ENCODE measurements around the gene KBTBD7. TPM values are rescaled to one million over a fixed set of nuclear protein-coding genes. Genes with fewer than 3 reads are reported as not detected.

Gene KBTBD7
- total RNA-seq, 1 experiment from 2014 or later: 13.3 TPM

Other genes starting within 250 kb of the KBTBD7 start
- gene ELF1, start 175.3 kb downstream of the KBTBD7 start, total RNA-seq (2014; rRNA removed; shearing (Covaris generic)): 18.6 and 19.1 TPM in 2 replicates
- gene WBP4, start 133.1 kb downstream of the KBTBD7 start, total RNA-seq (2014; rRNA removed; shearing (Covaris generic)): 6.6 and 9.2 TPM in 2 replicates
- gene KBTBD6, start 61.8 kb downstream of the KBTBD7 start, total RNA-seq (2014; rRNA removed; shearing (Covaris generic)): 8.4 and 10.8 TPM in 2 replicates
- 10.1 and 10.3 TPM in 2 replicates for gene MTRF1, start 69.0 kb upstream of the KBTBD7 start, total RNA-seq (2014; rRNA removed; shearing (Covaris generic))
- 11.4 and 14.2 TPM in 2 replicates for gene NAA16, start 116.7 kb upstream of the KBTBD7 start, total RNA-seq (2014; rRNA removed; shearing (Covaris generic))